ENCODE results near the gene SPATS2.

GRCh38 chr12:49524660-49525324, 157.5 kb downstream of the SPATS2 start:
- TF ChIP-seq, protein P1, sequence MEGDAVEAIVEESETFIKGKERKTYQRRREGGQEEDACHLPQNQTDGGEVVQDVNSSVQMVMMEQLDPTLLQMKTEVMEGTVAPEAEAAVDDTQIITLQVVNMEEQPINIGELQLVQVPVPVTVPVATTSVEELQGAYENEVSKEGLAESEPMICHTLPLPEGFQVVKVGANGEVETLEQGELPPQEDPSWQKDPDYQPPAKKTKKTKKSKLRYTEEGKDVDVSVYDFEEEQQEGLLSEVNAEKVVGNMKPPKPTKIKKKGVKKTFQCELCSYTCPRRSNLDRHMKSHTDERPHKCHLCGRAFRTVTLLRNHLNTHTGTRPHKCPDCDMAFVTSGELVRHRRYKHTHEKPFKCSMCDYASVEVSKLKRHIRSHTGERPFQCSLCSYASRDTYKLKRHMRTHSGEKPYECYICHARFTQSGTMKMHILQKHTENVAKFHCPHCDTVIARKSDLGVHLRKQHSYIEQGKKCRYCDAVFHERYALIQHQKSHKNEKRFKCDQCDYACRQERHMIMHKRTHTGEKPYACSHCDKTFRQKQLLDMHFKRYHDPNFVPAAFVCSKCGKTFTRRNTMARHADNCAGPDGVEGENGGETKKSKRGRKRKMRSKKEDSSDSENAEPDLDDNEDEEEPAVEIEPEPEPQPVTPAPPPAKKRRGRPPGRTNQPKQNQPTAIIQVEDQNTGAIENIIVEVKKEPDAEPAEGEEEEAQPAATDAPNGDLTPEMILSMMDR (IDR thresholded peaks at IDR 0.05) = no peak
- no peak for TF ChIP-seq EZH2 (IDR thresholded peaks at IDR 0.05; ENCODE audit: borderline replicate concordance, insufficient read depth, low read depth, low read length, poor library complexity, severe bottlenecking)
